GM21723 (cell line): ENCODE results near the gene IGSF3.
A peak's percentile ranks its signal among the peaks of the same experiment; 100 is the strongest.
"Not testable (repeated sequence)": the region's sequence is repeated elsewhere in the genome, so short reads cannot be mapped to it uniquely, and the experiment has no call there.

ENCODE experiments used
- ATAC-seq: cut with Tn5 transposase; IDR thresholded peaks from one replicate; pipeline ENCODE4 v1.9.1; 2021; ENCODE audit warnings: mild to moderate bottlenecking, moderate library complexity; ENCODE audit not compliant: unreplicated experiment

IGSF3 gene

DNA sequence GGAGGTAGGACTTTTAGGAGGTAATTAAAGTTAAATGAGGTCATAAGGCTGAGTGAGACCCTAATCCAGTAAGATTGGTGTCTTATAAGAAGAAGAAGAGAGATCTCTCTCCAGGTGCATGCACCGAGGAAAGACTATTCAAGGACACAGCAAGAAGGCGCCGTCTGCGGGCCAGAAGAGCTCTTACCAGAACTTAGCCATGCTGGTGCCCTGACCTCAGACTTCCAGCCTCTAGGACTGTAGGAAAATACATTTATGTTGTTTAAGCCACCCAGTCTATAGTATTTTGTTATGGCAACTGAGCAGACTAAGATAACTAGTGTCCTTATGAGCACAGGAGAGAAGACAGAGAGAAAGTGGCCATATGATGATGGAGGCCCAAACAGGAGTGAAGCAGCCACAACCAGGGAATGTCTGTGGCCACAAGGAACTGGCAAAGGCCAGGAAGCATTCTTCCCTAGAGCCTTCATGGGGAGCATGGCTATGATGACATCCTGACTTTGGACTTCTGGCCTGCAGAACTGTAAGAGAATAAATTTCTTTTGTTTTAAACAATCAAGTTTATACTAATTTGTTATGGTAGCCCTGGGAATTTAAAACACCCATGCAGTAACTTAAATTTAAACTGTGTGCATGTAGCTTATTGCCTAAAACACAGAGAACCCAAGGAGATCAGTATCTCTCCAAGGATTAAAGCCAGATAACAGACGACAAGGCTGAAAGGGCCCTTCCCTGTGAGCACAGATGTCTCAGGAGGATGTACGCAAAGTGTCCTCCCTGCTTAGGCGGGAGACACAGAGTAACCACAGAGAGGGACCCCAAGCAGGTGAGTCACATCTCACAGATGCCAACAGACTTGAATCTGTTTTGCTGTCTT is 86.8 kb downstream of the IGSF3 start:
- ATAC-seq: no peak

DNA sequence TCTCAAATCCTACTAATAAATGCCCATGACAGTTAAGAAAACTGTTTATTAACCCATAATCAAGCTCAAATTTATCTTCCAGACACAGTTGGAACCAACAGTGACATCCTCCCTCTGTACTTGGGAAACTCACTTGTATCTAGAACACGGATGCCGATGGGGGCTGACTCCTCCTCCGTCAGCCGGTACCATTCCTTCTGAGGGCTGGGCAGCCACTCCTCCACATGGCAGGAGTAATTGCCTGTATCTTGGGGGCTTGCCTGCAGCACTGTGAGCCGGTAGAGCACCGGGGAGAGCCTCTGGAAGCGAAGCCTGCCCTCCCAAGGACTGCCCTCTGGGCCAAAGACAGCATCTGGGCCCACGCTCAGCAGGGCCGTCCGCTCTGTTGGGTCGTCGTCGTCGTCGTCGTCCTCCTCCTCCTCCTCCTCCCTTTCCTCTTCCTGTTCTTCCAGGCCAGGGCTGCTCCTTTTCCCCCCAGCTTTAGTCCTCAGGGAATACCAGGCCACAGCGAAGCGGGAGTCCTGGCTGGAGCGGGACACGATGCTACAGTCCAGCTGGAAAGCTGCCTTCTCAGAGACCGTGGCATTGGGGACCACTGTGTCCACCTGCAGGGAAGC is 88.2 kb downstream of the IGSF3 start:
- no peak for ATAC-seq

DNA sequence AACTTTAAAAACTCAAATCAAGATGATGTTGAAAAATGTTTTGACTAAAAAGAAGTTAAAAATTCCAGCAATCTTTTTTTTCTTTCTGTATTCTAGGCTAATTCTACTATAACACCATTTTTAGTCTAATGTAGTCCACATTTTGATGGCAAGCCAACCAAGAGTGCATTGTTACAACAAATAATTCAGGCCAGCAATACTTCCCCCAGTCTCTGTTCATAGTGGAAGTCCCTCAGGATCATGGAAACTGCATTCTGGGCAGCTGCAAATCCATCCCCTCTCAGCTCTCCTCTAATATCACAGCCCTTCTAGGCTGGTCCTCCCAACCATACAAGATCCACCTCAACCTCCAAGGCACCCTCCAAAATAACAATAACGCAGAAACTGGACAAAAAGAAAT is 89.0 kb downstream of the IGSF3 start:
- ATAC-seq: no peak

DNA sequence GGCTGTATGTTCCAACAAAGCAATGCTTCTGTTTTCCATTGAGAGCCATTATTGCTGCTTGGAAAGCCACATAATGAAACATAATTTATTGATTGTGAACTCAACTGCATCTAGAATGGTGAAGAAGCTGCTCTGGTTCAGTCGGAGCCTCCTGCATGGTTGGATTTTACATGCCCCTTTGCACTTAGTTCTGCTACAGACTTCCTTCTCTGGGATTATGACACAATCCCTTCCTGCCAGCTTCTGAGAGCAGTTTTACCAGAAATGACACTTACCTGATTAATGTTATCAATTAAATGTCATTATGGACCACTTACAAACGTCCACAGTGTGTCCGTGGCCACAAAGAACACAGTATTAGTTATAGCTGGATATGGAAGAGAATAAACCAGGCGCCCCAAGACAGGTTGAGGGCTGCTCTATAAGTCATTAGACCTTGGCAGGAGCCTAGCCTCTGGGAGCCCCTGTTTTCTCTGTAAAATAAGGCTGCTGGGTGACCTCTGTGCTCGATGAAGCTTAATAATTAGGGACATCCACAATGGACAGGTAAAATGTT is 89.7 kb downstream of the IGSF3 start:
- no peak for ATAC-seq

DNA sequence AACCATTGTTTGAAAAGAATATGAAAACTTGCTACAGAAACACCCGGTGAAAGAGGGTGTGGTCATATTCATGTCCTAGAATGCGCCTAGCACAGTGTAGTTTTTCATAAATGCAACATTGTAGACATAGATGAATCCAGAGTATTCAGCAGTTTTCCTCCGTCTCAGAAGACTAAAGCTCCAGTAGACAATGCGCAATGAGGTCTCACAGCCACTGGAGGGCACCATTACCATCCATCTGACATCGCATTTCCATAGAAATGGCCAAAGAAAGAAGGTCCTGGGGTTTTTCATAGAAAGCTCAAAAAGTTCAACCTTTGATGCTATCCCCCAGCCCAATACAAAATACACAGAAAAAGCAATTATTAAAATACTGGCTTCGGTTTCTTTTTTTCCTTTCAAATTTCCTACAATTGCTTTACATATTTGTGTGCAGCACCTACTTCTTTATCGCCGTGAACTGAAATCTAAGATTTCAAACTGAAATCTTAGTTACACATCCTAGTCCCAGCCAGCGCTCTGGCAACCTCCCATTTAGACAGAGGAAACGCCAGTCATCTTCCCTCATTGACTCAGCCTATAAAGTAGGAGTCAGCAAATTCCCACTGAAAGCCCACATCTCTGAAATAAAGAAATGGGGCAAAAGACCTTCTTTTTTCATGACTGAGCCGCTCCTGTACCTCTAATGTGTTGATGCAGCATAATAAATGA is 92.8 kb downstream of the IGSF3 start:
- no peak for ATAC-seq

DNA sequence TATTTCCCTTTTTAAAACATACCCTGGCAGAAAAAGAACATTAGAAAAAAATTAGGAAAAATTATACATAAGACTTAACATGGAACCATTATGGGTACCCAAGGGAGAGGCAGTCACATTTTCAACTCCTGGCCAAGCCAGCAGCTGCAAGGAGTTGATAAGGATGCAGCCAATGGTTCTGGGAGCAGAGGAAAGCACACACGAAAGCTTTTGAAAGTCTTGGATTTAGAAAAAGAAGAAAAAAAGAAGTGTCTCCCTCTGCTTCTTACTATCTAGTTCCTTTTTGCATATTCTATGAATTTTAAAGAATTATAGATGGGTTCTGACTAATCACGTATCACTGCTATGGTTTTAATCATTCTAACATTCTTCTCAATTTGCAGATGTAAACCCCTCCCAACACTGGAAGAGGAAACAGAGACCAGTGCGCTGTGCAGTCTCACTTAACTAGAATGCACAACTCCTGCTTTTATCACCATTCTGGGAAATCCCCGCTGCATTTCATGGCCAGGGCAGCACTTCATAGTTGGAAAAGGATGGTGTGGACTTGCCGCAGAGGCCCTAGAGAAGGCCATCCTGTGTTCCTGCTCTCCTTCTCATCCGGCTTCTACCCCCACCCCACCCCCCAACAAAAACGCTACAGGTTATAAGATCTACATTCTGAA is 94.0 kb downstream of the IGSF3 start:
- ATAC-seq: no peak

DNA sequence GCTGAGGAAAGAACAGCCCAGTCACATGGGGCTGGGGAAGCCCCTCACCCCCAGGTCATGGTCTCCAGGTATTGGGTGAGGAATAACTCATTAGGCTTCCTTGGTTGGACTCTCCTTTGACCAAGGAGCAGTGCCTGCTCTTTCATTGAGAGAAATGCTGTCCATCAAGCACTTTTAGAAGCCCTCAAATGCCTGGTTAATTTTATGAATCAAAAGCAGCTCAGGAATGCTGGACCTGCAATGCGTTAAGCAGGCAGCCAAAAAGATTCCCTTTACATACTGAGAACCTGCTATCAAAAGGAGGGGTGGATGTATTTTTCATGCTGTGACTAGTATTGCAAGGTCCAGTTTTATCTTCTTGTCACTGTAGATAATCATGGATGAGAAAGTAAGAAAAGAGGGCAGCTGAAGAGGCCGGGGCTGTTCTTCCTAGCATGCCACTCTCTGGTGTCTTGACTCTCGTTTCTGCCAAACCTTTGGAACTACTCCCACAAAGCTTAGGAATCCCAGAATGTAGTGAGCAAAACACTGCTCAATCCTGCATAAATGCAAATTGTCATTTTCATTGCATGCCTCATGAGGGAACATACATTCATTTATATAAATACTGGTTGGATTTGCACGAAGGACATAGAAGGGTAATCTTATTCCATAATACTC is 94.6 kb downstream of the IGSF3 start:
- no peak for ATAC-seq

DNA sequence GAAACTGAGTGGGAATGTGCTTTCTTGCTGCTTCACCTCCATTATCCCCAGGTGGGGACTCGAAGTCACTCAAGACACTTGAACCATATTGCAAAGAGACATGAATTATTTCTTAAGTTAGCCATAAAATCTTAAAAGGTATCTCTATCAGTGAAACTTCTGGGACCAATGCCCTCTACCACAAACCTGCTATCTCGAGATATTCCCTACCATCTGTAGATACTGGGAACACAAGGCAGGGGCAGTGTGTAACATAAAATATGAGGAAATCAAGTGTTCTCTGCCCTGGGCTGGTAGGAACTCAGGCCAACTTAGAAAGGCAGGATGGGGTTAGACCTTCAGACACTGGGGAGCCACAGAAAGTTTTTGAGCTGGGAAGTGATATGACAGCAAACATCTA is 95.4 kb downstream of the IGSF3 start:
- ATAC-seq: no peak

DNA sequence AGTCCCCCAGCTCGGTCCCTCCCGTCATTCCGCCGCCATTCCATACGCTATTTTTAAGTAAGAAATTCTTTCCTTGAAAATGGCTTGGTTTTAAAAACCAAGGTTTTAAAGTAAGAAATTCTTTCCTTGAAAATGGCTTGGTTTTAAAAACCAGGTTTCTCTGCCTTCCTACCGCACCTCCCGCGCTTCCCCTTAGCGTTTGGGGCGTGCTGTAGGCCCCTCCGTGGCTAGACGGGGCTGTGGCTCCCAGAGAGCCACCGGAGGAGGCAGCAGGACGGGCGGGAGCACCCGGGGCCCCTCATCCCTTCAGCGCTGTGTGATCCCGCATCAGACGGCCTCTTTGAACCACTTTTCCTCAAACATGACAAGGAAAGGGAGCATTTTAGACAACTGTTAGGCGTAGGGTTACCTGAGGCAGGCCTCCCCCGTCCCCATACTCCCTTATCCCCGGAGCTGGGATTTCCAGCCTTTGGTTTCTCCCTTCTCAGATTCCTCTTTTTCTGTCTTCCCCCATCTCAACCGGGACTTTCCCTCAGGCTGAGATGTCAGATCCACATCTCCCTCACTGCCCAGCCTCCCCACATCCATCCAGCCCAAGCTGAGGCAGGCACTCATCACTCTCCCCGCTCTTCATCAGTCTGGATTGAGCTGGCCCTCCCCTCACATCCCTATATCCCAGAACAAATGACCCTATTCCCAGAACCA is 96.2 kb downstream of the IGSF3 start:
- ATAC-seq: no peak

DNA sequence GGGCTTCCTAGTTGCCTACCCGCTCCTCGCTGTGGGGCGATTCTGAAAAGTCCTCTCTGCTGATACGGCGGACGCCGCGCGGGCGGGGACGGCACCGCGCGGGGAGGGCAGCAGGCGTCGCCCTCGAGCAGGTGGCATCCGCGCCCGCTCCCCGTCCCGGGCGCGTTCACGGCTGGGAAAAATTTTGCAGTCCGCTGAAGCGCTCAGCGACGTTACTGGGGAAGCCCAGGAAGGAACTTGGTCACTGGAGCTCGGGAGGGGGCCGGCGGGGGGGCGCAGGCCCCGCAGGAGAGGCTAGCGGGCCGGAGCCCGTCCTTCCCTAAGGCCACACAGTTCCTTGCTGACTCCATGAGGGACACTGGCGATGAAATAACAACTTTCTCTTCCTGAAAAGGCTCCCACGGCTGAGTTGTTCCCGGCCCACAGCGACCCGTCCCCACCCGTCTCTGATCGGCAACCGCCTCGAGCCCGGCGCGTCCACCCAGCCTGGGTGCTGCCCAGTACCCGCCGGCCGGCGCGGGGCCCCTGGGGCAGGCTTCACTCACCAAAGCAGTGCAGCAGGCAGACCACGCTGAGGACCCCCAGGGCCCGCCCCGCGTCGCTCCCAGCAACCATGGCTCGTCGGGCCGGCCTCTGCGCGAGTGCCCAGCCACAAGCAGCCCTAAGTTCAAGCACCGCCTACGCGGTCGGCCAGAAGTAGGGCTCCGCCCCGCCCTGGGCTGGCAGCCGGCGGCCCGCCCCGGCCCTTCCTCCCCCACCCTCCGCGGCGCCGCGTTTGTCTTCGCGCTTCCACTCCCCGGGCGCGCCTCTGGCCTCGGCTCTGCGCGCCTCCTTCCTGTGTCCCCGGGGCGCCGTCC is 96.9 kb downstream of the IGSF3 start, which contains the start of gene CD58:
CD58 (minus strand) TSS at position 669 of the 857 bp plus-strand sequence; CDS start at position 615, 54 bp downstream.
- ATAC-seq: peak; percentile 59

DNA sequence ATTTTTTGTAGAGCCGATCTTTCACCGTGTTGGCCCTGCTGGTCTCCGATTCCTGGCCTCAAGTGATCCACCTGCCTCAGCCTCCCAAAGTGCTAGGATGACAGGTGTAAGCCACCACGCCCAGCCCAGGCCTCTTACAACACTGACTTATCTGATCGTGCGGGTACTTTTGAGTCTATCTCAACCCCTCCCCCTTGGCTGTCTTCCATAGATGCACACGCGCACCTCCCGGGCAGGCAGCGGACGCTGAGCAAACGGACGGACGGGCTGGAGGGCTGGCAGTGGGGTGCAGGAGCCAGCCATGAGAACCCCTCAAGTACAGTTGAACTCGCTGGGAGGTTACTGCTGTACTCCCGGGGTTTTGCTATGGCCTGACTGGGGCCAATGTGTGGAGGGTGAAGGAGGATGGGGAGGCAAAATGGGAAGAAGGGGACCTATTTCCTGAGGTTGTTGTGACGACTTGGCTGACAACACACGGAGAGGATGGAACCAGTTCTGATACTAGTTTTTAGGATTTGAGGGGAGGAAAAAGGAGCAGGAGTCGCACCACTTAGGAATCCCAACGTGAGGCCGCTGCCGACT is 97.7 kb downstream of the IGSF3 start:
- ATAC-seq: peak; percentile 18

DNA sequence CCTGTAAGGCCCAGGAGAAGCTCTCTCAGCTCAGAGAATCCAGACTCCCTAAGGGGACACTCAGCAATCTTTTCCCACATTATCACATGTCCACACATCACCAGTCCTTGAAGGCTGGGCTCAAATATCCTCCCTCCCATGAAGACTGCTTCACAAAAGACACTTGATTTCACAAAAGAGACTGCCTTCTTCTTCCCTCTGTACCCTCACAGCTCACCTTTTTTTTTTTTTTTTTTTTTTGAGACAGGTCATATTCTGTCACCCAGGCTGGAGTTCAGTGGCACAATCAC is 98.2 kb downstream of the IGSF3 start:
- no peak for ATAC-seq

DNA sequence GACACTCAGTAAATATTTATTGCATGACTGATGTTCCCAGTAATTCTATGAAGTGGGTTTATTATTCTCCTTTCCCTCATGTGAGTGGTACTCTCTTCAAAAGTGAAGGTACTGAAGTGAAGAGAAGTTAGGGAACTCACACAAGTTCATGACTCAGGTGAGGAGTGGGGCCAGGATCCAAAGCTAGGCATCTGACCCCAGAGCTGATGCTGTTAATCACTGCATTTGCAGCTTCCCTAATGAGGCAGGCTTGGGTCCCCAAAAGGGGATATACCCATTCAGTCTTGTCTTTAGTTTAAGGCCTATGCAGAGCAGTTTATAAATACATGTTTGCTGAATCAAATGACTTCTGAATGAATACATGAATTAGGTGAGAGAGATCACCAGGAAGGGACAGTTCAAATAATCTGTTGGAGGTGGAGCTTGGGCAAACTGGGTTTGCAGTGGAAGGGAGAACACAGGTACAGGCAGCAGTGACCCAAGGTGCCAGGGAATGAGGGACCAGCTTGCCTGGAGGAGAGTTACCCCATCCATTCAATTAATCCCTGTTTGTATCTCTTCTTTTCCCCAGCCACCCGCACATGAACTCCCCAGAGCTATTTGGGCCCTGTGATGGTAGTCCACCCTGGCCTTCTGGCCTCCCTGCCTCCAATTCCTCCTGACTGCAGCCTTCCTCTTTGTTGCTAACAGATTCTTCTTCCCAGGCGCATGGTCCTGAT is 98.7 kb downstream of the IGSF3 start:
- ATAC-seq: no peak

DNA sequence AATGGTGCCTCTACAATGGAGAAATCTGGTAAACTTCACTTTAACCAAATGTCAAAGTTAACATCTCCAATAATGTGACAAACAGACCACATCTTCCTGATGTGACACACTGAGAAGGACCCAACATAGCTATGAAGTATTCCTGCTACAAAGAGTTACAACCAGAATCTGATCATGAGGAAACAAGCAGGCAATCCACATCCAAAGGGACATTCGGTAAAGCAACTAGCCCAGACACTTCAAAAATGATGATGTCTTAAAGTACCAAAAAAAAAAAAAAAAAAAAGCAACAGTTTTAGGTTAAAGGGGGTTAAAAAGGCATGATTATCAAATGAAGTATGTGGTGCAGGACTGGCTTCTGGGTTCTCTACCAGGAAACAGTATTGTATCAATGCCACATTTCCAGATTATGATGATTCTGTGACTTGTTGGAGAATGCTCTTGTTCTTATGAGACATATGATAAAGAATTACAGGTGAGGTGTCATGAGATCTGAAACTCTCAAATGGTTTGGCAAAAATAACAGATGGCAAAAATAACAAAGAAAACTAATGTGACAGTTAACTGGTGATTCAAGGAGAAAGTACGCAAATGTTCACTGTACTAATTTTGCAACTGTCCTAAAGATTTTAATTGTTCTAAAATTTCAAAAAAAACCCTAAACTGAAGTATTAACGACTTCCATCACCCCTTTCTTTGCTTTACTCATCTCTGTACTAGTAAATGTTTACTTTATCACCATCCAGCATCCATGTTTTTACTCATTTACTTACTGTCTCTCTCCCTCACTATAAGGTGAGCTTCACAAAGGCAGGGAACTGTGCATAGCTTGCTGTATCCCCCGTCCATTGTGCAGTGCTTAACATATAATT is 99.5 kb downstream of the IGSF3 start:
- no peak for ATAC-seq

DNA sequence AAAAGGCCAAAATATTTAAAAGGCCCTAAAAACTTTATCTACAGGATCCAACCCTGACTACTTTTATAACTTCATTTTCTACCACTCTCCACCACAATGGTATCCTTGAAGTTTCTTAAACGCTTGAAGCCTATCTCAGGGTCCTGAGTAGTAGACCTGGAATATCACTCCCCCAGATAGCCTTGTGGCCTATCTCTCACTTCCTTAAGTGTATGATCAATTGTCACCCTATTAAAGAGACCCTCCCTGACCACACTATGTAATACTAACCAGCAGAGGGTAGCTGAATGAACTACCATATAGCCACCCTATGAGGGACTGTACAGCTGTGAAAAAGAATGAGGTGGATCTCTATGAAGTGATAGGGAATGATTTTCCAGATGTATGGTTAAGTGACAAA is 102.3 kb downstream of the IGSF3 start:
- no peak for ATAC-seq

DNA sequence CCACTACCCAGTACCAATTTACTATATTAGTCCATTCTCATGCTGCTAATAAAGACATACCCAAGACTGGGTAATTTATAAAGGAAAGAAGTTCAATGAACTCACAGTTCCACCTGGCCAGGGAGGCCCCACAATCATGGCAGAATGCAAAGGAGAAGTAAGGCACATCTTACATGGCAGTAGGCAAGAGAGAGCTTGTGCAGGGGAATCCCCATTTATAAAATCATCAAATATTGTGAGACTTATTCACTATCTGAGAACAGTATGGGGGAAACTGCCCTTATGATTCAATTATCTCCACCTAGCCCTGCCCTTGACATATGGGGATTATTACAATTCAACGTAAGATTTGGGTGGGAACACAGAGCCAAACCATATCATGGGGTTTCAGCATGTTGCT is 103.1 kb downstream of the IGSF3 start:
- no peak for ATAC-seq

DNA sequence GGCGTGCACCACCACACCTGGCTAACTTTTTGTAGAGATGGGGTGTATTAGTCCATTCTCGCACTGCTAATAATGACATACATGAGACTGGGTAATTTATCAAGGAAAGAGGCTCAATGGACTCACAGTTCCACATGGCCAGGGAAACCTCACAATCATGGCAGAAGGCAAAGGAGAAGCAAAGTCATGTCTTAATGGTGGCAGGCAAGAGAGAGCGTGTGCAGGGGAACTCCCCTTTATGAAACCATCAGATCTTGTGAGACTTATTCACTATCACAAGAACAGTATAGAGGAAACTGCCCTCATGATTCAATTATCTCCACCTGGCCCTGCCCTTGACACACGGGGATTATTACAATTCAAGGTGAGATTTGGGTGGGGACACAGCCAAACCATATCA is 105.1 kb downstream of the IGSF3 start:
- not testable (repeated sequence) for ATAC-seq
